K562 (cell line): Measurements from ENCODE around the gene S100A8. TPM values are rescaled to one million over a fixed set of nuclear protein-coding genes. Genes with fewer than 3 reads are reported as not detected.

Experiments used
- ATAC-seq: fragments of 200-7000 bp; cut with Tn5 transposase; 3 replicates; pipeline ENCODE4 v1.9.1; 2020; ENCODE audit warnings: moderate library complexity
- BruUV-seq: library from RNA; stranded (reverse); fragments of 400-500 nt; replicated peaks from 2 replicates; lab custom pipeline; 2021; lab: Mats Ljungman, UMichigan
- CTCF ChIA-PET: fragments of 300-600 bp; formaldehyde crosslinking; extraction: SDS; loops from one replicate; lab custom pipeline; 2021; ENCODE audit warnings: low intra/inter-chr PET ratio; lab: Yijun Ruan, JAX
- POLR2A ChIA-PET: fragments of 300-600, 350-650 bp; sonication (Branson Sonifier 250); formaldehyde crosslinking; extraction: SDS; loops from one replicate; lab custom pipeline; 2021; ENCODE audit warnings: antibody characterized with exemption, inconsistent platforms; lab: Yijun Ruan, JAX
- DNase-seq, 4 experiments: peaks; one replicate each; pipeline versions ENCODE4 v3.0.0 to v3.0.0-alpha.2; 2011 to 2018; ENCODE audit warnings: low spot score in 3 of 4, mixed read lengths in 3 of 4; ENCODE audit errors: extremely low read depth in 1 of 4
- FAIRE-seq: peaks from 2 replicates; lab custom pipeline; 2011; peaks lifted over from hg19 to GRCh38; lab: Jason Lieb, UNC
- H2AFZ ChIP-seq: 2 replicates; pipeline ENCODE4 v1.6.0; 2011; ENCODE audit warnings: low read depth, low read length, control low read depth, inconsistent platforms
- H3K27ac ChIP-seq: fragments of 200-600 bp; 3 replicates; pipeline ENCODE4 v1.8.0; 2011; ENCODE audit warnings: low read depth, mild to moderate bottlenecking, control low read depth, inconsistent platforms, low read length, moderate library complexity, mixed read lengths; ENCODE audit errors: extremely low read depth
- H3K27me3 ChIP-seq, 2 experiments: fragments of 300-600 bp in 1 of 2; 2 replicates in 1 of 2; 3 replicates in 1 of 2; pipeline versions ENCODE4 v1.6.0 to v1.8.0; 2011; ENCODE audit warnings: inconsistent platforms in 2 of 2, low read length in 2 of 2, mild to moderate bottlenecking in 1 of 2, mixed read lengths in 1 of 2, moderate library complexity in 1 of 2; ENCODE audit not compliant: control insufficient read depth in 2 of 2, insufficient read depth in 2 of 2
- H3K36me3 ChIP-seq: fragments of 300-600 bp; 3 replicates; pipeline ENCODE4 v1.8.0; 2011; ENCODE audit warnings: mild to moderate bottlenecking, low read length, inconsistent platforms; ENCODE audit not compliant: control insufficient read depth, insufficient read depth
- H3K4me1 ChIP-seq, 2 experiments: fragments of 200-600 bp in 1 of 2; replicated peaks in 1 of 2; 2 replicates in 1 of 2; 3 replicates in 1 of 2; pipeline versions ENCODE4 v1.5.1 to v1.8.0; 2011; ENCODE audit warnings: inconsistent platforms in 2 of 2, low read length in 2 of 2, mild to moderate bottlenecking in 1 of 2, mixed read lengths in 1 of 2, moderate library complexity in 1 of 2; ENCODE audit not compliant: control insufficient read depth in 2 of 2, insufficient read depth in 2 of 2
- H3K4me2 ChIP-seq: 2 replicates; pipeline ENCODE4 v1.6.1; 2011; ENCODE audit warnings: low read length, control low read depth, inconsistent platforms, mixed read lengths; ENCODE audit not compliant: insufficient read depth
- H3K4me3 ChIP-seq: fragments of 200-600 bp; sonication (generic), shearing (Covaris generic); 2 replicates; pipeline ENCODE4 v1.5.1; 2016; ENCODE audit warnings: control low read depth, inconsistent platforms
- H3K79me2 ChIP-seq: fragments of 200-600 bp; 3 replicates; pipeline ENCODE4 v1.8.0; 2011; ENCODE audit warnings: low read length, inconsistent platforms; ENCODE audit not compliant: control insufficient read depth, insufficient read depth
- H3K9ac ChIP-seq, 2 experiments: 2 replicates each; pipeline versions ENCODE4 v1.6.0 to v1.6.1; 2011; ENCODE audit warnings: low read depth in 2 of 2, low read length in 2 of 2, control low read depth in 1 of 2, inconsistent platforms in 1 of 2, mild to moderate bottlenecking in 1 of 2, mixed read lengths in 1 of 2; ENCODE audit not compliant: insufficient read depth in 1 of 2
- H3K9me1 ChIP-seq: one replicate; pipeline ENCODE4 v1.6.0; 2011; ENCODE audit warnings: inconsistent platforms, mild to moderate bottlenecking, low read length, moderate library complexity; ENCODE audit not compliant: control insufficient read depth, insufficient read depth
- H3K9me3 ChIP-seq: replicated peaks from 2 replicates; pipeline ENCODE4 v1.5.1; 2011; ENCODE audit warnings: low read depth, low read length, inconsistent platforms; ENCODE audit not compliant: control insufficient read depth, insufficient read depth
- H4K20me1 ChIP-seq: replicated peaks from 2 replicates; pipeline ENCODE4 v1.6.1; 2011; ENCODE audit warnings: low read length, inconsistent platforms, mixed read lengths; ENCODE audit not compliant: control insufficient read depth, insufficient read depth
- ATF7 ChIP-seq: fragments of 450-650 bp; IDR thresholded peaks from 2 replicates; pipeline ENCODE4 v1.7.1; 2014; ENCODE audit warnings: mild to moderate bottlenecking, moderate library complexity
- E2F6 ChIP-seq, 2 experiments: IDR thresholded peaks; 2 replicates each; pipeline ENCODE4 v1.6.1; 2011; ENCODE audit warnings: borderline replicate concordance in 1 of 2, control low read depth in 1 of 2, low read depth in 1 of 2, low read length in 1 of 2, mild to moderate bottlenecking in 1 of 2, mixed read lengths in 1 of 2, moderate library complexity in 1 of 2; ENCODE audit not compliant: insufficient read depth in 1 of 2, insufficient read length in 1 of 2, poor library complexity in 1 of 2, severe bottlenecking in 1 of 2; ENCODE audit errors: extremely low read depth in 1 of 2
- ILK ChIP-seq: fragments of 450-650 bp; IDR thresholded peaks from 2 replicates; pipeline ENCODE4 v1.6.1; 2016; ENCODE audit warnings: missing genetic modification characterization, low read depth, mild to moderate bottlenecking, missing compliant biosample characterization, moderate library complexity, borderline replicate concordance
- MBD1 ChIP-seq: fragments of 250-450 bp; sonication (Bioruptor Pico); IDR thresholded peaks from 2 replicates; pipeline ENCODE4 v1.8.0; 2022; ENCODE audit warnings: inconsistent platforms
- PHTF2 ChIP-seq: fragments of 250-450 bp; sonication (Bioruptor Pico); IDR thresholded peaks from 2 replicates; pipeline ENCODE4 v1.5.0; 2021; ENCODE audit warnings: mild to moderate bottlenecking
- SP1 ChIP-seq: sonication (generic); formaldehyde crosslinking; IDR thresholded peaks from 2 replicates; pipeline ENCODE4 v1.8.1; 2022; ENCODE audit warnings: mild to moderate bottlenecking, missing genetic modification reagents
- ZNF121 ChIP-seq: sonication (generic); formaldehyde crosslinking; conservative IDR thresholded peaks from 2 replicates; pipeline ENCODE4 v1.8.0; 2022; ENCODE audit warnings: missing genetic modification reagents
- WGBS: fragments of 100-300 bp; shearing (Covaris generic); methylation state at CpG from one replicate; pipeline ENCODE4 v1.1.6; 2016; ENCODE audit warnings: low coverage, mixed read lengths; ENCODE audit not compliant: insufficient coverage; ENCODE audit errors: missing lambda C conversion rate; 5-methylcytosine and 5-hydroxymethylcytosine counted together
- in situ Hi-C: fragments of 300-500 bp; cut with MboI; formaldehyde crosslinking; loops from 4 replicates; pipeline ENCODE4 v1.15.0; 2018; ENCODE audit warnings: inconsistent platforms, mixed read lengths
- intact Hi-C: fragments of 100-400 bp; cut with micrococcal nuclease; formaldehyde crosslinking; loops from 2 replicates; pipeline ENCODE4 v1.14.2; 2022
- polyA plus RNA-seq, 8 experiments: library from polyadenylated mRNA; depleted of rRNA in 4 of 8; stranded (reverse) in 5 of 8; unstranded in 3 of 8; fragments of >200 nt; fragmentation: Nextera tagmentation in 2 of 8; fragmentation: Illumina TruSeq in 1 of 8; extraction: Ambion mirVana in 2 of 8; extraction: Trizol in 1 of 8; gene quantifications; 2 replicates each; pipeline versions ENCODE4 v1.2.1 to v1.2.3, GENCODE V29; 2011 to 2014; ENCODE audit warnings: inconsistent platforms in 1 of 8, missing spikeins in 1 of 8
- total RNA-seq, 7 experiments: library from RNA; depleted of rRNA in 6 of 7; stranded (reverse); fragments of >200 nt in 6 of 7; fragmentation: Illumina TruSeq in 2 of 7; extraction: Trizol in 2 of 7; gene quantifications; 2 replicates each; pipeline versions ENCODE4 v1.2.1 to v1.2.3, GENCODE V29; 2011 to 2021; ENCODE audit warnings: low replicate concordance in 1 of 7

Gene S100A8
- total and polyA plus RNA-seq, 9 of the 15 experiments (the other 6 are each of a cell fraction or from before 2014, with no cell fraction given), result 0.15 to 0.60 TPM; not detected in 7

- in situ Hi-C loops (no loop called here), intact Hi-C loops (no loop called here)
- no peak for FAIRE-seq
- no peak overlapping the region for H3K4me2 ChIP-seq
- no peaks in the 10 kb centered on the region for H3K36me3 ChIP-seq
- WGBS, result 10% methylated on average over 22 of the region's 23 CpGs
- no peak overlapping the region for H2AFZ ChIP-seq
- POLR2A ChIA-PET, result no interaction called here
- peaks cover 7% of the 10 kb centered on the region; the same call in 1 of the 2 replicates for H3K9me3 ChIP-seq
- BruUV-seq, result no TSS peak
- no peak for TF ChIP-seq ATF7
- TF ChIP-seq PHTF2 (CRISPR knock-in tag), result no peak
- TF ChIP-seq E2F6 (IDR thresholded peaks at IDR 0.05; ENCODE audit: borderline replicate concordance in 1 of 2, extremely low read depth in 1 of 2, insufficient read depth in 1 of 2, insufficient read length in 1 of 2, low read depth in 1 of 2, low read length in 1 of 2, poor library complexity in 1 of 2, severe bottlenecking in 1 of 2), result peak in 1 of 2 experiments; percentile 8
- no peak for TF ChIP-seq ZNF121 (CRISPR knock-in tag)
- no peak for TF ChIP-seq SP1
- no peak for TF ChIP-seq ILK (tag)
- no peak for TF ChIP-seq MBD1 (CRISPR knock-in tag)
- no peak overlapping the region for H3K4me3 ChIP-seq
- H3K79me2 ChIP-seq, result no peaks in the 10 kb centered on the region
- H3K27ac ChIP-seq, result no peak overlapping the region
- H4K20me1 ChIP-seq, result no peaks in the 10 kb centered on the region
- no peak for ATAC-seq
- H3K4me1 ChIP-seq, result 0 out of 5 replicates have a peak, but pooled peaks cover 0 to 3% of the 10 kb centered on the region in 2 experiments
- no peak for DNase-seq
- CTCF ChIA-PET, result no interaction called here
- H3K9me1 ChIP-seq, result no peaks in the 10 kb centered on the region
- H3K27me3 ChIP-seq, result peaks cover 9 to 25% of the 10 kb centered on the region in 2 experiments; a peak in 4 of 5 replicates
- H3K9ac ChIP-seq, result no peak overlapping the region
Measured at GRCh38 chr1:153380711-153381110, 10.2 kb downstream of the S100A8 start.
